ENCODE data around the gene ATRNL1.

DNA sequence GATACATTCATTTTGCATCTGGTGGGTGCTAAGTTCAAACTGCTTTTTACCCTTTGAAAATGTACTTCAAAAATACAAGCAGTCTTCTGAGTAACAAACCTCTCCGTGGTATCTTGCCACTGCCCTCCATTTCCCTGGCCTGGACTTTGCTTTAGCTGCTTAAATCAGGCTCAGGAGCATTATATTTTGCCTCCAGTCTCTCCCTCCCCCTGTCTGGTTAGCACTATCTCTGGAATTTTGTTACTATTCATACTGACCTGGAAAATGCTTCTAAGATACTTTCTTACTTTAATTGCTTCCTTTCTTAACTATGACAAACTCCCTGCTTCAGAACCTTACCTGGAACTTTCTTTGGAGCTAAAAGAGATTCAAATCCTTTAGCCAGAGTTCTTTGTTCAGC, 810.0 kb downstream of the ATRNL1 start:
- TF ChIP-seq, protein P1, sequence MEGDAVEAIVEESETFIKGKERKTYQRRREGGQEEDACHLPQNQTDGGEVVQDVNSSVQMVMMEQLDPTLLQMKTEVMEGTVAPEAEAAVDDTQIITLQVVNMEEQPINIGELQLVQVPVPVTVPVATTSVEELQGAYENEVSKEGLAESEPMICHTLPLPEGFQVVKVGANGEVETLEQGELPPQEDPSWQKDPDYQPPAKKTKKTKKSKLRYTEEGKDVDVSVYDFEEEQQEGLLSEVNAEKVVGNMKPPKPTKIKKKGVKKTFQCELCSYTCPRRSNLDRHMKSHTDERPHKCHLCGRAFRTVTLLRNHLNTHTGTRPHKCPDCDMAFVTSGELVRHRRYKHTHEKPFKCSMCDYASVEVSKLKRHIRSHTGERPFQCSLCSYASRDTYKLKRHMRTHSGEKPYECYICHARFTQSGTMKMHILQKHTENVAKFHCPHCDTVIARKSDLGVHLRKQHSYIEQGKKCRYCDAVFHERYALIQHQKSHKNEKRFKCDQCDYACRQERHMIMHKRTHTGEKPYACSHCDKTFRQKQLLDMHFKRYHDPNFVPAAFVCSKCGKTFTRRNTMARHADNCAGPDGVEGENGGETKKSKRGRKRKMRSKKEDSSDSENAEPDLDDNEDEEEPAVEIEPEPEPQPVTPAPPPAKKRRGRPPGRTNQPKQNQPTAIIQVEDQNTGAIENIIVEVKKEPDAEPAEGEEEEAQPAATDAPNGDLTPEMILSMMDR (IDR thresholded peaks at IDR 0.05; ENCODE audit: poor library complexity) = no peak
- TF ChIP-seq EZH2 (IDR thresholded peaks at IDR 0.05; ENCODE audit: borderline replicate concordance) (no peak), EZH2phosphoT487 (IDR thresholded peaks at IDR 0.05; ENCODE audit: low read depth, severe bottlenecking, unreplicated experiment) (no peak)

Data from hepatocyte (in vitro differentiated cells).